Measurements from ENCODE around the gene PRR5L.

PRR5L gene

DNA sequence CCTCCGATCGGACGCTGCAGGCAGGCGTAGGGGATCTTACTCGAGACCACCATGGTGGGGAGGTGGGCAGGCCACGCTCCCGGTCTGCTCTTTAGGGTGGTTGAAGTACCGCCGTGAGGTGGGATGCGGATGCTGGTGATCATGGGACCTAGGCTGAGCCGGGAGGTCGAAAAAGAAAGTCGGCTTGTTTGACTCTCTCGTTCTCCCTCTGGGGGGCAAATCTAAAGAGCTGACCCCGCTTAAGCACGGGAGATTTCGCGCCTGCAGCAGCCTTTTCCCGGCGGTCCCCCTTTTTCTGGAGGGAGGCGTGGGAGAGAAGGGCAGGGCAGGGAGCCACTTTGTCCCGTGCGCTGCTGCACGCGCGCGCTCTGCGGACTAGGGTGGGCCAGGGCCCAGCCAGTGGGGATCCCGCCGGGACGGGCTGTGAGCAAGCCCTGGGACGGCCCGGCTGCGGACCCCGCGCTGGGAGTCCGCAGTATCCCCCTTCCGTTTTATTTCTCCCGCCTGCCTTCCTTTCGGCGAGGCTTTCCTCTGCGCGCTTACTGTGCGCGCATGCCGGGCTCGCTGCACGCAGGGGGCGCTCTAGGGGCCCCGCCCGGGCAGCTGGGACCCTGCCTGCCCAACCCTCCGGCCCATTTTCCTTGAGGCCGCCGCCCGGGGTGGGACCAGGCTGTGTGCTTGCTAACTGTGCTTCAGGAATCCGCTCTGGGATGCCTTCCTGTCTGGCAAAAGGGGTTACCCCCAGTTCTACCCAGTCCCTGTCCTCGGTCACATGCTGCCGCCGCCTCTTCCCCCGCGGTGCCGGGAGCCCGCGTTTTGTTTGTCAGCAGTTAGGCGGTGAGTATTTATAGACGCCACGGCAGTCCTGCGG is 81.0 kb downstream of the PRR5L start:
- no peak for DNase-seq (ENCODE audit: low read depth in 2 of 2)

DNA sequence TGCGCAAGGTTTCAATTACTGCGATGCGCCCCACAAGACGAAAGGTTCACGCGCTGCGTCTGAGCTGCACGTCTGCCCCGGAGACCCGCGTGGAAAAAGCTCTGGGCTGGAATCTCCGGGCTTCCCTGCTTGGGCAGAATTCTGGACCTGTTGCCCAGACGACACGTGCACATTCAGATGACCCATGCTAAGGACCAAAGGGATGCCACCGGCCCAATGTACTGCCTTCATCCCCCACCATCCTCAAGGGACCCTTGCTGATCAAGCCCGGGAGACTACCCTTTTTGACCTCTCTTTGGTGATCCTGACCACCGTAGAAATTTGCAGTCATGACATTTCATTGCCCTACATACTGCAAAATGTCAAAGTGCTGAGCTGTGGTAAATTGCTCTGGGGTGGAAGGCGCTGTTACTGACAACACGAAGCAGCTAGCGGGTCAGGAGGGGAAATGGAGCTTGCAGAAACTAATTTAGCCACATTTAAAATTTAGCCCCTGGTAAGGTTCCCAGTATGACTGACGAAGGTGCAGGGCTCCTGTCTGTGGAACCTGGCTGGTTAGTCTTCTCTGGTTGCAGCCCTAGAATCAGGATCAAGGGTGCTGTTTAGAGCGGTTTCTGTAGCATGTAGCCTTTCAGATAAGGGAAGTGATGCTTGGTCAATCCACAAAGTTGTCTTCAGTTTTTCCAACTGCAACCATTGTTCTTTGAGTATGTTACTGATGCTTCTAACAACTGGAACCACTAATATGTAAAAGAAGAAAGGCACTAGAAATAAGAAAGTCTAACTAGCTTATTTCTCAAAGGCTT is 81.9 kb downstream of the PRR5L start:
- no peak for DNase-seq (ENCODE audit: low read depth in 2 of 2)

DNA sequence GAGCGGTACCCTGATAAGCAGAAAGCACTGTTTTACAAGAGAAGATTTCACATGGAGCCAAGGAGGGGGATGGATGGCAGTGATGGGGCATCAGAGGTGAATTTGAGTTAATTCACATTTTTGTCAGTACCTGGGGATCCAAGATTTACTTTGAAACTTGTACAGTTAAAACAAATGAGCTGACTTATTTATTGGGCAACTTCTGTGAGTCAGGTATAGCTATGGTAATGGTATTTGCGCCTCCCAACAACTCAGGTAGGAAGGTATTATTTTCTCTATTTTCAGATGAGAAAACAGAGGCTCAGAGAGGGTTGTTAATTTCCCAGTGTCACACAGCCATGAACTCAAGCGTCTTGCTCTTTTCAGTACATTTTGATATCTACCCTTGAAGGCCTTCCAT is 83.6 kb downstream of the PRR5L start:
- DNase-seq (ENCODE audit: low read depth in 2 of 2), result no peak

DNA sequence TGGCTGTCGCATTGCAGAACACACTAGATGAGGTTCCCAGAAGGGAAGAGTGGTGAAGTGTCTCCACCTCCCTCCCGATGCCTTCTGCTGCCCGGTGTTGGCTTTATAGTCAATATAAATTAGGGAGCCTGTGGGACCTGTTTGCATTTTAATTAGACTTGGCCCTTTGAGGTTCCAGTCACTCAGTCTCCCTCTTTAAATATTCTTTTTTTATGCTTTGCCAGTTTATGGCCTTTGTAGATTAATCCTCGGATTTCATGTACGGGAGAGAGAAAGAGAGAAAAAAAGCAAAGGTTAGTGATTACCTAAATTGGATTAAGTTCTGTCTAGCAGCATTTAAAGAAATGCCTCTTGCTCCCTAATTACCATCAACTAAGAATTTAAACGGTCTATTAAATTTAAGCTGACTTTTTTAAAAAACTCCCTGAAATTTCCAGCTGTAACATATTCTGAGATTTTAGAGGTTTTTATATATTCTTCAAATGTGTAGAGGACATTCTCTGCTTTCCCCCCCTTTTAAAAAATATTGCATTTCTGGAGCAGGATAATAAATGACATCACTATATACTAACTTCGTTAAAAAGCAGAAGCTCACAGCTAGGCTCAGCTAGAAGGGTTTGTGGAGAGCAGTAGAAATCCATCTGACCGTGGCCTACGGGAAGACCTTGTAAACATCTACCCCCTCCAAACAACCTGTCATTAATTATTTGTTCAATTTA is 84.4 kb downstream of the PRR5L start:
- DNase-seq (ENCODE audit: low read depth in 2 of 2), result no peak

DNA sequence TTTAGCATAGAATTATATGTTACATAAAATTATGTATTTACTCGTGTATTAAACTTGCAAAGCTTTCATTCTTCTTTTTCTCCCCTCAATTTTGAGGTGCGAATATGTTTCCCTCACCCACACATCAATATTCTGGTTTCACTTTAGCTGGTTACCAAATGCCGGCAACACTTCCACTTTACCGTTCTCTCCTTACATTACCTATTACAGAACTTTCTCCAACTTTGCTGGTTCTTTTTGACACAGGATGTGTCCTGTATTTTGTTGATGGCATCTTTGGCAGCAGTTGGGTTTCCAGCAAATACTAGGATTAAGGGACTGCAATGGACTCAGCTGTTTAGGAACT is 84.9 kb downstream of the PRR5L start:
- no peak for DNase-seq (ENCODE audit: low read depth in 2 of 2)

DNA sequence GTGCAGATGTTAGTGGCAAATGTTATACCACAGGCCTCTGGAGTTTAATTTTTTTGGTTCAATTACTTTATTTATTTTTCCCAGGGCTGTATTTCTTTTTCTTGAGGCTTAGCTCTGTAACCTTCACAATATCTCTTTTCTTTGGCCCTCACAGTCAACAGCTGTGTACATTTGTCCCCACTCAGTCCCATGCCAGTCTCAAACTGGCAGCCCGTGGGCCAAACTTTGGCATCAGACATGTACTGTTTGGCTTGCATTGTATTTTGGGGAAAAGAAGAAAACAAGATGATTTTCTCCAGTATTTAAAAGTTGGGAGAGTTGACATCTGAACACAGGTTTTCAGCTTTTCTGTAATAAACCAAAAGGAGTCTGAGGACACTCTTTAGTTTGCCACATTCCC is 87.1 kb downstream of the PRR5L start:
- DNase-seq (ENCODE audit: low read depth in 2 of 2), result no peak

DNA sequence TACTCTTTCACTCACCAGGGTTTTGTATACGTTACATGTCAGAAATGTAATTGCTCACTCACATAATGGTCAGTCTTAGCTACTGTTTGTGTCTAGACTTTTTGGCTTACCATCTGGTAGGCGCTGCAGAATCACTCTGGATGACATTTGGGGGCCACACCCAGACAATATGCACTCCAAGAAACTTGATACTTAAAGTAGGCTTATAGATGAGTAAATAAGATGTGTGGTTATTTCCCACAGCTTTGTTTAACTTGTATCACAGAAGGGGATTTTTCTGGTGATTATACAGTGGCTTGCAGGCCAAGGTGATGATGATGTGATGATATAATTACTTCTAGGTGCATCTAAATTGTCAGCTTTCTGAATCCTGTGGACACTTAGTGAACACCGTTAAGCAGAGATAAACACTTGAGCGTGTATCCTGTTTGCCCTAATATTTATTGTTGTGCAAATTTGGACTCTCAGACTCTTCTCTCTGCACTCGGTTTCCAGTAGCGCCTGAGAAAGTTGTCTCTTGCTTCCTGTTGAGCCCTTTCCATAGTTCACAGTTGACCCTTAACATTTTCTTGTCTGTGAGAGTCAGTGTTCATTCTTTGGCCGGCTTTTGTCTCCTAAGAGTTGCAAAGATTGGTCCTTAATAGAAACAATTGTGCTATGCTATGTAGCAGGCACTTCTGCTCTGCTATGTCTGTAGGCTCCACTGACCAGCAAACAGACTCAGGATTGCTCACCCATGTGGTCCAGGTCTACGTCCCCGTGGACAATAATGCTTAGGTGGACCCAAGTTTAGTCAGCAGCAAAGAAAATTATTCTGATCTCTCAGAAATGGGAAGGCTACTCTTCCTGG is 89.3 kb downstream of the PRR5L start:
- no peak for DNase-seq (ENCODE audit: low read depth in 2 of 2)

DNA sequence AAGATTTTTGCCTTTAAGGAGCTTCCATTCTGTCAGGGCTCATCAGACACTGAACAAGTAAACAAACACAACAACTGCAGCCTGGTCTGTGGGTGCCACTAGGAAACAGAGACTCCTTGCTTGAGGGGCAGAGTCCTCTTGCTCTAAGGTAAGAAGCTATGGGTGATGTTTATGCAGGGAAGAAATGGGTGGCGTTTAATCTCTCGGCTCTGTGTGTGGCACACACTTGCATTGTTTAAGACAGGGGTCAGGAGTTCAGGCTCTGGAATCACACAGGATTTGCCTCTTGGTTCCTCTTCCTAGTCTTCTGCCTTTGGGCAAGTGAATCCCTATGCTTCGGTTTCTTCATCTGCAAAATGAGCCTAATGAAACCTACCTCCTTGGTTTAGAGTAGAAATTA is 90.3 kb downstream of the PRR5L start:
- no peak for DNase-seq (ENCODE audit: low read depth in 2 of 2)

DNA sequence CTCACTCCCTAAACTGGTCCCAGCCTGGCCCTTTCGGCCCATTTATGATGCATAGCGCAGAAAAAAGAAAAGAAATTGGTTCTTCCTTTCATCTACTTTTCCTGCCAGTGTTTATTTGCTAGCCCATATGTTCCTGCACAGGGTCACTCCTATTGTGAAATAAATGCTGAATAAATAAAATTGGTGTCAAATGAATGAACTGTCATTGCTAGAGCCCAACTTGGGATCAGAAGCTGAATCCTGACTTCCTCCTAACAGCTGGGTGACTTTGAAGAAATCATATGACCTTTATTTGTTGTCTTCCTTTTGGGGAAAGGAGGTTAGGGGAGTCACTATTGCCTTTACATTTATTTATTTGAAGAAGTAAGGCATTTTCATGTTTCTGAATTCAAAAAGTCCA is 92.0 kb downstream of the PRR5L start:
- DNase-seq (ENCODE audit: low read depth in 2 of 2), result no peak

DNA sequence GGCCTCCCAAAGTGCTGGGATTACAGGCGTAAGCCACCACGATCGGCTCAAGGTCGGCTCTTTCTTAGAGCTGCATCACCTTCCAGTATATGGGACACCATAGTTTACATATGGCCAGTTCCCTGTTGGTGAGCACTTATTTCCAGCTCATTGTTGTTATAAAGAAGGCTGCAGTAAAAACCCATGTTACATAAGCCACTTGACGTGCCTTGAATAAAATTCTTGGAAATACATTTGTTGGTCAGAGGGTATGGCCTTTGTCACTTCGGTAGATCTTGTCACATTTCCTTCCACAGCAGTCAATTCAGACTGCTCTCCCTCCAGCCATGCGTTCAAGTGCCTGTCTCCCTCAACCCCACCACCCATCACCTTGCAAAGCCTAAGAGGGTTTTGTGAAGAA is 92.9 kb downstream of the PRR5L start:
- no peak for DNase-seq (ENCODE audit: low read depth in 2 of 2)

DNA sequence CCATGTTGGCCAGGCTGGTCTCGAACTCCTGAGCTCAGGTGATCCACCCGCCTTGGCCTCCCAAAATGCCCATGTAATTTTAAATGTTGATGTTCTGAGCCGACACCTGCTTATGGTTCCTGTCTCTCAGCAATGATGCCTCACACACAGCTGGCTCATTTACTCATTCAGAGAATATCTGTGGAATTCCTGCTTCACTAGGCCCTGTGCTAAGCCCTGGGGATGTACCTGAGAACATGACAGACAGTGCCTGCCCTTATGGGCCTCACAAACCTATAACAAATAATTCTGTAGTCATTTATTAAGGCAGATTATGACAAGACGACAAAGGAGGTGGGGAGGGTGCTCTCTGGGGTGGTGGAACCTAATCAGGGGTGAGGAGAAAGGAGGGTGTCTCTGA is 93.7 kb downstream of the PRR5L start:
- no peak for DNase-seq (ENCODE audit: low read depth in 2 of 2)

DNA sequence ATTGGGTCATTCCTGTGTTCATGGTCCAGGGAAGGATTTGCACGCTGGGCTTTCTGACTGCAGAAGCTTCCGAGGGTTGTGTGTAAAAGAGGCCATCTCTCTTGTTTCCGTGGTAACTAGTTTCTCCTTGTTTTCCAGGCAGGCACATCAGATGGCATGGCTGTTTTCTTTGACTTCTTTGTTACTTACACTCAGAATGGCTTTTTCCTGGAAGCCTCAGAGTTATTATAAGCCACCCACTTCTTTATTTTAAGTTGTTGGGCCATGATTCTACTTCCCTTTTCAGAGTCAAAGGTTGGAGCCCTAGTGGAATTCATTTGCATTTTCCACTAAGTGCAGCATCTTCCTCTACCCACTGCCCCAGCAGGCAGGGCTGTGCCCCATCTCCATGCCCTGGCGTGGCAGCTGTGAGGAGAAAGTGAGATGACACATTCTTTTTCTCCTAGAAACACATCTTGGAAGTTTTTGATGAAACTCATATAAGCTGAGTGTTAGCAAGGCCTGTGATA is 94.9 kb downstream of the PRR5L start:
- no peak for DNase-seq (ENCODE audit: low read depth in 2 of 2)

DNA sequence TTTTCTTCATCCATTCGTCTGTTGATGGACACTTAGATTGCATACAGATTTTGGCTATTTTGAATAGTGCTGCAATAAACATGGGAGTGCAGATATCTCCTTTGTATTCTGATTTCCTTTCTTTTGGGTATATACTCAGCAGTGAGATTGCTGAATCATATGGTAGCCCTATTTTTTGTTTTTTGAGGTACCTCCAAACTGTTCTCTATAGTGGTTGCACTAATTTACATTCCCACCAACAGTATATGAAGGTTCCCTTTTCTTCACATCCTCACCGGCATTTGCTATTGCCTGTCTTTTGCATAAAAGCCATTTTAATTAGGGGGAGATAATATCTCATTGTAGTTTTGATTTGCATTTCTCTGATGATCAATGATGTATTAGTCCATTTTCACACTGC is 96.1 kb downstream of the PRR5L start:
- no peak for DNase-seq (ENCODE audit: low read depth in 2 of 2)

DNA sequence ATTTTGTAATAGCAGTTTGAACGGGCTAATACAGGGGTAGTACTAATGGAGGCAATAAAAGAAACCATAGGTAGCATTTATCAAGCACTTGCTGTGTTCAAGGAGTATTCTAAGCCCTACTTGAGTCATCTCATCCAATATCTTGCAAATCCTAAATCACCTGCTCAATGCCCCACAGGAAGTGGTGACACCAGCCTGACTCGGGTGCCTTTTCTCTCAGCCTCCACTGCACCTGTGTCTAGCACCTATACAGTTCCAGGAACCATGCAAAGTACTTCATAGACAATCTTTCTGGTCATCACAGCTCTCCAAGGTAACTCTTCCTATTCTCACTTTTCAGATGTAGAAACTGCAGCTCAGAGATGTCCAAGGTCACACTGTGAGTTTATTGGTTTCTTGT is 98.0 kb downstream of the PRR5L start:
- no peak for DNase-seq (ENCODE audit: low read depth in 2 of 2)

DNA sequence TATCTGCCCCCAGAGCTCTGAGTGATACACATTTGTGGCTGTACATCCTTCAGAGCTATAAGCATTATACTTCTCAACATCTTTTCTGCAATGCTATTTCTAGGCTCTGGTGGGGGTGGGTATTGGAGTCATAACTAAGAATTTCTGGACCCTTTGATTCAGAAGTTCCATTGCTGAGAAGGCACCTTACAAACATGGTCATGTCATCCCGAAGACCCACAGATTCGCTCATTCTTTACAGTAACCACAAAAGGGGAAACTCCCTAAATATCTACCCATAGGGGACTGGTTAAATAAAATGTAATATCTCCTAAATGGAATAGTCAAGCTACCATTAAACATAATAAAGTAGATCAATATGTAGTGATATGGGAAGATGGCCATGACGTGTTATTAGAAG is 98.8 kb downstream of the PRR5L start:
- no peak for DNase-seq (ENCODE audit: low read depth in 2 of 2)

DNA sequence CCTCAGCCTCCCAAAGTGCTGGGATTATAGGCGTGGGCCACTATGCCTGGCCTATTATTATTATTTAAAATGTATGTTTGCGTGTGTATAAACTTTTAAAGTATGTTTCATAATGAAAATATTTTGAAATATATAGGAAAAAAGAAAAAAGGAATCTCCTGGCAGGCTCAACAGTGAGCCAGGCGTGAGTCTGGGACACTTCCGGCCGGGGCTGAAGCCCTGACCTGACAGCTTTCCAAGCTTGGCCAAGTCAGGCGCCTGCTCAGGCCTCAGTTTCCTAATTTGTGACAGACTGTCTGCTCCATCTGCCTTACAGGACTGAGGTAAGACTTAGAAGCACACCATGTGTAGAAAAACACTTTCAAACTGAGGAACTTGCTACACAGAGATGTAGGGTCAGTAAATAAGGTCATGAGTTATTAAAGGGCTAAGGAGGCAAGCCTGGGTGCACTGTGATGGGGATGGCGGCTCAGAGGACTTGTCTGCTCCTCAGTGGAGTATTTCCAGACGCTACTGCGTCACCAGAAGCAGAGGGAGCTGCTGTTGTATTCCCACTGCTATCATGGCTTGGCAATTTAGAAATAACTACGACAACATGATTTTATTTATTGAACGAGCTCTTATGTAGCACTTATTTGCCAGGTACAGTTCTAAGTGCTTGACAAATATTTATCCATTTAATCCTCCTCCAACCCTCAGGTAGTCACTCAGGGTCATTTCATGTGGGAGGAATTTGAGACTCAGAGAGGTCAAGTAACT is 100.1 kb downstream of the PRR5L start:
- no peak for DNase-seq (ENCODE audit: low read depth in 2 of 2)

DNA sequence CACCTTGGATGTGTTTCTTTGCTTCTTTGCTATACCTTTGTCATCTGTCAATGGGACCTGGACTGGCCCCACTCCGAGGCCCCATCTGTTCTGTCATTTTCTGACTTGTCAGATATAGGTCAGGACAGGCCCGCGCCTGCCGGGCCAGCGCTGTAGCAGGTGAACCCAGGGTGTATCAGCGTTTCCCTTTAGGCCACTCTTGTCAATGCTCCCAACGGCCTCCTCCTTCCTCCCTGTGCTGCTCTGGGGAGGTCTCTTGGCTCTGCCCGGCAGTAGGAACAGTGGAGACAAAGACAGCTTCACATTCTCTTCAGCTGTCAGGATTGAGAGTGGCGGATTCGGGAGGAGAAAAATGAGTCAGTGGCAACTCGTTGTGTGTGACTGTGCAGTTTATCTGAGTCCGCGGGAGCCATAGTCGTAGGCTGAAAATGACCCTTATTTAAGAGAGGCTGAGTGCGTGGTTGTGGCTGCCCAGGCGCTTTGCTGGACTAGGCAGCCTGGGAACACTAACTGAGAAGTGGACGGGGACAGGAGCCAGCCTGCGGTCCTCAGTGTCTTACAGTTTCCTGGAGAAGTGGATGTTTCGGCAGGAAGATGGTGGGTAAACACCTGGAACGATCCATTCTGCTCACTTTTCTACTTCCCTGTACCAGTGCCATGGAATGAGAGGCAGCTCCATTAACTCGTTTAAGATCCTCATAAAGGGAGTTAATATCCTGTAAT is 102.3 kb downstream of the PRR5L start:
- DNase-seq (ENCODE audit: low read depth in 2 of 2), result no peak

DNA sequence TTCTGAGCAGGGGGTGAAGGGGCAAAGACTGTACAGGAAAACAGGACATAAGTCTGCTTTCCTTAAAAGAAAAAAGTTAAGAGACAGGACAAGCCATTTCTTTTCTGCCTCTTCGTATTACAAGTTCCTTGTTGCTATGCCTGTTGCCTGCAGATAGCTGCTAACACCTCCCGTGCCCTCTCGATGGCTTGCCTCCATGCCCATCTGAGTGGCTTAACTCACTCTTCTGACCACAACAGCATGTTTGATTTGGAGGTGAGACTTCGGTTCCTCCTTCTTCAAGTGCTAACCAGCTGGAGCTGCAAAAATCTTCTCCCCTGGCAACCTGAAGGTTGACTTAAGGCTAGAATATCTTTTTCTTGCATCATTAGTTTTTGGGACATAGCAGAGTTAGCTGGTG is 103.1 kb downstream of the PRR5L start:
- no peak for DNase-seq (ENCODE audit: low read depth in 2 of 2)

DNA sequence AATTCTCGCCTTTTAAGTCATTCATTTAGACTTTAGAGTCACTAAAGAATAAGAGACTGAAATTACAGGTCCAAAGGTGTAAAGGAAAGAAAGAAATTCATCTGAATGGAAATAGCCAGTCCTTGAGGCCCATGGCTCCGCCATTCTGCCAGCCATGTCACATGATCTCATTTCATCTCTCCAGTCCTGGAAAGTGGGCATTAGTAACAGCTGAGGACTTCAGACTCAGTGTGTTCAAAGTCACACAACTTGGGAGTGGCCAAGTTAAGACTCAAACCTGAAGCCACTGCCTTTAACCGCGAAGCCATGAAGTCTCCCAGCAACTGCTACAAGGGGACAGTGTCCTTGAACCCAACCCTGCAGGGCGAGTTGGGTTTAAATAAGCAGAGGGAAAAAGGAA is 103.7 kb downstream of the PRR5L start:
- no peak for DNase-seq (ENCODE audit: low read depth in 2 of 2)

Data from stimulated activated CD8-positive, alpha-beta memory T cell treated with anti-CD3 and anti-CD28 coated beads, Interleukin-2, amount 100 ng/mL, for 1 hour (primary cell).